COLO668 (cell line): ENCODE measurements around the gene PTPRE.

Experiments
- DNase-seq: peaks from one replicate; lab custom pipeline; 2025; ENCODE audit not compliant: unreplicated experiment; lab: John Stamatoyannopoulos, UW

The PTPRE gene

DNA sequence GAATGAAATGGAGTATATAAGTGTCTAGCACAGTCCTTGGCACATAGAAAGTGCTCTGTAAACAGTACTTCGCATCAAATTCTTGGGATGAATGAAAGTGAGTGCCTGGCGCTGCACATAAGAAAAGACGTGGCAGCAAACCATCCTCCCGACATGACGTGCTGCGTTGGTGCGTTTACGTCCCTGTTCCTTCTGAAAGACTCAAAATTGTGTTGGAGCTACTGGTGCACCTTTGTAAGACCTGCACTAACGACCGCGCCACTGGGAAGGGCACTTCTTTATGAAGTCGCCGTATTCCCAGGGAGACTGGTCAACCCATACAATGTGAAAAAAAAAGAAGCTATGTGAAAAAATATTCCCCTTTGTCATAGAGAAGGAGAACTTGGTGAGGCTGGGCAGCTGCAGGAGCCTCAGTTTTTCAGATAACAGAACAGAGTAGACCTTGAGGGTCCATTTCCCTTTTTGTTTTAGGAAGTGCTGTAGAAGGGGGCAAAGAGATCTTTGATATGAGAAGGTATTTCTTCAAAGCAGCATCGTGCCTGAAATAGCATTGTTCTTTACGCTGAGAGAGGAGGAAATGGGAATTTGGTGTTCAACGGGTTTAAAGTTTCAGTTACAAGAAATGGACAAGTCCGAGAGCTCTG lies 91.7 kb downstream of the PTPRE start:
- DNase-seq = no peak

DNA sequence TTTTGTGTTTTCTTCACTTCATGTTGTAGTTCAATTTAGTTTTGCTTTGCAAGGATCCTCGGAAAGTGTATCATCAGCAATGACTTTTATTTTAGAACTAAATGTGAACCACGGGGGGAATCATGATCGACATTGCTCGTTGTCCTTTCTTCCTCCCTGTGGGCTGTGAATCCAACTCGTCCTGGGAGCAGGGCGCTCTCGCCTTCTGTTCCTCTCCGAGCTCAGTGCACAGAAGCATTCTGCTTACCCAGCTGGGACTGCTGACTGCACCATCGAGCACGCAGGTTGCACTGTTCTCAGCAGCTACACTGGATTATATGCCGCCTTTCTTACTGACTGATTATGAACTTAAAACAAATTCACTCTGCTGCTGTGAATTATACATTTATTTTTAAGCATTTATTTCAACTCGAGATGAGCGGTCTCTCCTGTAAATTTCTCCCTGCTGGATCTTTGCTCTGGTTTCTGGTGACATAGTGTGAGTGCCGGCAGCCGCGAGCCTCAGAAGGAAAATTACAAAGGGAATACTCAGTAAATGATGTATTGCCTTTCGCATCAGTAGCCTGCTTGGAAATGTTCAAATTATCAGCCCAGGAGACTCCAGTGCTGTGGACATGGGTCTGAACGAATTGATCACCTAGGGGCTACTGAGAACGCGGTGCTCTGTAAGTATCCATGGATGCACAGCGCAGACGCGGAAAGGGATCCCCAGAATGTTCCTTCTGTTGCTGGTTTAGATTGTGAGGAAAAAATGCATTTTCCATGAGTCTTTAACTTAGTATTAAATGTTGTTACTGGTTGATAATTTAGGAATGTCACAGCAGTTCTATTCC lies 92.6 kb downstream of the PTPRE start:
- no peak for DNase-seq

DNA sequence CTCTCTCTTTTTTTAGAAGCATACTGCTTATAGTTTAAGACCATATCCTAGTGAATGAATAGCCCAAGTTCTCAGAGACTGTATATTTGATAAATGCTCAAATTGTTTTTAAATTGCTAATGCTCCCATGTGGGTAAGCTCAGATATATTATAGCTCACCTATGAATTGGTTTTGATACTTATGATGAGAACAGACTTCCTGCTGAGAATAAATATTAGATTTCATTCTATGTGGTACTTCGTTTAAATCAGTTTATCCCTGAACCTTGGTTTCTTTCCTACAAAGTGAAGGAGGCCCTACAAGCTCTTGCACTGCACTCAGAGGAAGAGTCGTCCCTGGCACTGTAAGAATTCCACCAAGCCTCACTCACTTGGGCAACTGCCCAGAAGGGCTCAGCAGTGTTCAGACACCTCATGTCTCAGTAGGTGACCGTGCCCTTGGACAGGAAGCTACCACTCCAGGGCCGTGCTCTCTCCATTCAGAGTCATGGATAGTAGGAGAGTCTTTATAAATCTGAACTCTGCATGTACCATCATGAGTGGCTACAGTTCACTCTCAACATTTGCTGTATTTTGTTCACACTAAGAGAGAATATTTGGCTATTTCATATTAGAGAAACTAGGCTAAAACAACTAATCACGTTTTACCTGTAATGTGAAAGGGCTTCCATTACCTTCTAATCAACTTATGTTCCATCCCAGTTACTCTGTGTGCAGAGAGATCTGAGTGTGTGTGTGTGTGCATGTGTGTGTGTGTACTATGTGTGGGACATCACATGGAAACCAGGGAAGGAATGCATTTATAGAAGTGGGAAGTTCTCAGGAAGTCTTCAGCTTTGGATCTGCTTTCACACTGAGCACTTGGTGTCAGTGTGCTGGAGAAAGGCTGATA lies 93.8 kb downstream of the PTPRE start:
- no peak for DNase-seq

DNA sequence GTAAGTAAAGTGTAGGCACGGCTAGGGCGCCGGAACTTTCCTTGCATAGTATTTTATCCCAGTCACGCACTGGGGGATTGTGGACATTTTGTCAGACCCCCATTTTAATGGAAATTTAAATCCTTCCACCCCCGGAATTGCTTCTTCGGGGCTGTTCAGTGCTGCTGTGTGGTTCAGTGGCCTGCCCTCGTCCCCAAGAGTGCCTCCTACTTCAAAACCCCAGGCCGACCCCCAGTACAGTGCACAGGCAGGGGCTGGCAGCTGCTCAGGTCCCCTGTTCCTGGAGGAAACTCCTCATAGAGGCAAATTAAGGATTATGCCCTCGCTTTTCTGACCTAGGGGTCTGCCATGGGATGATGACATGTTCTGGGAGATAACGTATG lies 94.5 kb downstream of the PTPRE start:
- DNase-seq = no peak

DNA sequence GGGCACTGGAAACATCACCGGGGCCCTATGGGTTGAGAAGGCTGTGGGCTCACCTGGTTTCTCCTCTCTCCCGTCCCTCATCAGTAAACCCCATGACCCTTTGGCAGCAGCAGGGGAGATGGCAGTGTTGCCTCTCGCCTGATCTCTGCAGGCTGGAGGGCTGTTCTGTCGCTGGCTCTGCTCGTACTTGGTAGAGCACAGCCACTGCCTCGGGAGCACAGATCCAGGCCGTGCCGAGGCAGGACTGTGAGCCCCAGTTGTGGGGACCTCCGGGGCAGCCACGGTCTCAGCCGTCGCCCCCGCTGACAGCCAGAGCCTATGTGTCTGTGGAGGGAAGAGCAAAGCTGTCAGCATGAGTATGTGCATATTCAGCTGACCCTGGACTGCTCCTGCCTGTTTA lies 94.9 kb downstream of the PTPRE start:
- no peak for DNase-seq

DNA sequence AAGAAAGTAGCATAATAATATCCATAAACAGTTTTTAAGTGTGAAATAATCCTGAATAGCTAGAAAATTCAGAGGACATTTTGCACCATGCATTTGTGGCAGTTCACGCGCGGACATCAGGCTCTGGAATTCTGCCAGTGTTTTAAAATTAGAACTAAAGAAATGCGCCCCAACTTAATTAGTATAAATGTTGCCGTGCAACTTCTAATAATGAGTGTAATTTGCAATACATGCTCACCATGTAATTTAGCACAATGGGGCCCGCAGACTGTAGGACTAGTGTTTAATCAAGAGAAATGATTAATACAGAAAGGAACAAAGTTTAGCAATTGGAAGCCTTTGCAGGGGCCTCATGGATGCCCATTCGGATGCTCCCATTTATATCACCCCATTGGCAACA lies 96.6 kb downstream of the PTPRE start:
- no peak for DNase-seq

DNA sequence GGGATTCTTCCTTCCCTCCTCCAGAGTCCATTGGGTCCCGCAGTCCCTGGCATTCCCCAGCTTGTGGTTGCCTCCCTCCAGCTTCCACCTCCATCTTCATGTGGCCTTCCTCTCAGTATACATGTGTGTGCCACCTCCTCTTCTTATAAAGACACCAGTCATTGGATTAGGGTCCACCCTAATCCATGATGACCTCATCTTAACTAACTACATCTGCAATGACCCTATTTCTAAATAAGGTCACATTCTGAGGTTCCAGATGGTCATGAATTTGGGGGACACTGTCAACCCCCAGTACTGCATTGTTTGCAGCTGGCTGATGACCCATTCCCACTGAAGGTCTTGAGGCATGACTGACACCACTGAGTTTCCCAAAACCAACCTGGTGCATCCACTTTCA lies 99.0 kb downstream of the PTPRE start:
- no peak for DNase-seq

DNA sequence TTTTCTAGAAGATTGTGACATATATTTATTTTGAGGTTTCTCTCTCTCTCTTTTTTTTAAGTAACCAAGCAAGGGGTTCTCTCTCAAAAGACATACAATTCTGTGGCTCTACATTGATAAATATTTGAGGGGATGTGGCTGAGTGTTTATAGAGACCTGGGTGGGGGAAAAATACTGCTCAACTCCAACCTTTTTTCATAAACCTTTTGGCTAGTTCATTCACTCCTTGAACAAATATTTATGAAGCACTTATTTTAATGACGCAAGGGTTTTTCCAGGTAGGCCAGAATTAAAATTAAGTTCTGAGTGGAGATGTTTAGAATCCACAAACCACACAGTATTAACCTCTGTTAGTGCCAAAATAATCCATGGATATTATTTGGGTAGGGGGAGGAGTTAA lies 100.2 kb downstream of the PTPRE start:
- no peak for DNase-seq

DNA sequence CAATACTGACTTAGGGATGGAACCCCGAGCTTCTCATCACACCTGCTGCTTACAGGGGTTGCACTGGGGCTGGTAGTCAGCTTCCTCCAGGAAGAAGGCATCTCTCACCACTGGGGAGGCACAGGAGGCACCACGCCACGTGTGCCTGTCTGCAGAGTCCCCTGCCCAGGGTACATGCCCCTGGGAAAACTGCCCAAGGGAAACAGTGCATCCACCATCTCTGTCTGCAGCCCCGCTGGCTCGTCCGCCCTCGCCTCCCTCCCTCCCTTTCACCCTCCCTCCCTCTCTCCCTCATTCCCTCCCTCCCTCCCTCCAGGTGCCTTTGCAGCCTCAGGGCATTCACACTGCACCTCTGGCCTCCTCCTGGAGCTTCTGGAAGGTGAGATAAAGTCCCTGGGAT lies 101.1 kb downstream of the PTPRE start:
- no peak for DNase-seq

DNA sequence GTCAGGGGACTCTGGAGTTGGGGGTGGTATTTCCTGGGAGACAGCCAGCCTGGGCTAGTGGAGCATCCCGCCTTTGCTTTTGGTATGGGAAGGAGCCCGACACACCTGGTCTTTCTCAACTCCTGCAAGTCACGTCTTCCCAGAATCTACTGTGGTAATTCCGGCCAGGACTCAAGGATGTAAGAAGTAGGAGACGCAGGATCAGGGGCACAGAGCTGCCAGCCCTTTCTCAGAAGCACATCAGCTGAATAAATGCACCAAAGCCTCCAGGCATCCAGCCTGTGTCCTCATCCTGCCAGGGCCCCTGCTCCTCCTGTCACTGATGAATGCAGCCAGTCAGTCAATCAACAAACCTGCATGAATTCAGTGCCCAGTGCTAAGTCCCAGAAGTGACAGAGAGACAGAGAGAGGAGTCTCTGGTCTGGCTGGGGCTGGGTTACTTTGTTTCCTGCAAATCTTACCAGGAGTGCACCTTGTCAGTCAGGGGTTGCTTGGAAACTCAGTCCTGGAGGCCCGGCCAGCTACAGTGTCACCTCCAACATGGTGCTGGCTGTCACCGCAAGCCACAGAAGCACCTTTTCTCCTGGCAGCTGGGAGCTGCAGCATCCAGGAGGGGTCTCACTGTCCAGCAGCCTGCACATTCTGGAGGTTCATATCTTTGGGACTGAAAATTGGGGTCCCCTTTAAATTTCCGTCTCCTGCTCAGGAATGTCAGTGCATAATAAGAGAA lies 101.8 kb downstream of the PTPRE start:
- no peak for DNase-seq

DNA sequence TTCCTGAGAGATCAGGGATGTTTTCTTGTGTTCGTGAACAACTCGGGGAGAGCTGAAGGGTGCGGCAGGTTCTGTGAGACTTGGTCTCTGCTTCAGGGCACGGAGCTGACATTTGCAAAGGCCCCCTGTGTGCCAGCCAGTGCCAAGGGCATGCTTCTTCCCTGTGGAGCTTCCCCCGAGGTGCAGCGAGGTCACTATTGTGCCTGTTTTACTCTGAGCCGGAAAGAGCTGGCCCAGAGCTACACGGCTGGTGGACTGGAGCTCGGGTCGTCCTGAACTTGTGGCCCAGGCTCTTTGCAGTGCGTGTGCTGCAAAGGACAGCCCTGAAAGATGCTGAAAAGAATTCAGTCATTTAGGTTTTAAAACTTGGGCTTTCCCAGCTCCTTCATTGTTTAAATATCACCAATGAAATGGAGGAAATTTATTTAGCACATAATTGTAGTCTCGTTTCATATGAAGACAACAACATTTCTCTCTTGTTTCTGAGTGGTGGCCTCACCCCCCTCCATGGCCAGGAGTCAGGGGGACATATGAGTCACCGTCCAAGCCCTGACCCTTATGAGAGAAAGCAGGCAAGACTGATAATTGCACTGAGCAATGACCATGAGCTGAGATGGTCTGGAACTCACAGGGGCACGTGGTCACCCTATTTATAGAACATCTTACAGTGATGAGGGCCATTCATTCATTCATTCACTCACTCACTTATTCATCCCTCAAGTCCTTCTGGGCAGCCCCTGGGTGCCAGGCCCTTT lies 102.6 kb downstream of the PTPRE start:
- DNase-seq = no peak

DNA sequence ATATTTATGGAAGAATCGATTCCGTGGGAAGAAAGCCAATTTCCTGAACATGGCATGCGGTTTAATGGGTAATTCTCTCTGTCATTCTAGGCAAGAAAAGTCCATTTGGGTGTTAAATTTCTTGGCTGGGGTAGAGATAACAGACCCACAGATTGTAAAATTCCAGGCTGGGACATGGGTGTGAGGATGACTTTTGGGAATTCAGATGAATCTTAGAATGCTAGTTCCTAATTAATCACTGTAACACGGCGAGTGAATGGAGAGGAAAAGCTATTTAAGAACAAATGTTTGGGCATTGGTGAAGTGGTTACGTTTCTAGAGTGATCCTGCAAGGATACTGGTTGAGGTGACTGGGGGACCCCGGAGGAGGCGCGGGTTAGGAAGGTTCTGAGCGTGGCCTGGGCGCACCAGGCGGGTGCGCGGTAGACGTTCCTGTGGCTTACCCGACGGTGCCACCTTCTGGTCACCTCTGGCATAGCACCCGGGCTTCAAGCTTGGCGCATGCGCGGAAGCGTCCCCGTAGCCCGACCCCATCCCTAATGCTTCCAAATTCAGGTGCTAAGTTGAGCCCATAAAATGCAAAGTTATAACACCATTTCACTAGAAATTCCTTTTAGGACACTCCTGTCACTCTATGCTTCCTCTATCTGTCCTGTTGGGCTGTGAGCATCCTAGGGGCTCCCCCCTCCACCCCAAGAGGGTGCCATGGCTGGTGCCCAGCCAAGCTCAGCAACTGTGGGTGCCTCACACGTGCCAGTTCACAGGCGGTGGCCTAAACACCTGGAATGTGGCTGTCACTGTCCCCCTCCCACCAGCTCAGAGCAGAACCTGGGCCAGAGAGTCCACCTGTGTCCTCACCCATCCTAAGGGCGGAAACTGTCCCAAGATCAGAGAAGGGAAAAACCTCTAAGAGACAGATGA lies 104.4 kb downstream of the PTPRE start:
- DNase-seq = peak; percentile 53

DNA sequence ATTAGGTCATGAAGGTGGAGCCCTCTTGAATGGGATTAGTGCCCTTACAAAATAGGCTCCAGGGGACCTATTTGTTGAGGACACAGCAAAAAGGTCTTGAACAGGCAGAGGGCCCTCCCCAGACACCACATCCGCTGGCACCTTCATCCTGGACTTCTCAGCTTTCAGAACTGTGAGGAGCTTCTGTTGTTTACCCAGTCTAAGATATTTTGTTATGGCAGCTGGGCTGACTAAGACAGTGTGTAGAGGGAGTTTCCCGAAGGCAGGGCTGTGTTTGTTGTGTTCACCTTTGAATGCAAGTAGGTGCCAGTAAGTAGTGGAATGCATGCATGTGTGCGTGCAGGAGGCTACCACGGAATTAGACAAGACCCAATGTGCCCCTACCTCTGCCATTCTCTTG lies 106.7 kb downstream of the PTPRE start:
- DNase-seq = no peak

DNA sequence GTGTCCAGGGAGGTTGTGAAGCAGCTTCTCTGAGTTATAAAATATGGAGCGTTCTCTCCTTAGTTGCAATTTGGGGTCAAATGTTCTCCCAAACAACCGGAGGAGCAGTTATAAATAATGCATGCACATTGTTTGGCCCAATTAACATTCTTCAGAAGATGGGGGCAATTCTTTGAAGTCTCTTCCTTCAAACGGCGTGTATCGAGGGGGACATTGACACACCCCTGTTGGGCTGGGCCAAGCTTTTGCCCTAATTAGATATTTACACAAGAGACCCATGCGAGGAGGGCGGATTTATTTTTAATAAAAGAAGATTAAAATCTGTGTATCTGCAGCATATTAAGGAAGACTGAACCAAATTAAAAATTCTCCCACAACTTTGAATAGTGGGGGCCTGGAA lies 107.3 kb downstream of the PTPRE start:
- no peak for DNase-seq

DNA sequence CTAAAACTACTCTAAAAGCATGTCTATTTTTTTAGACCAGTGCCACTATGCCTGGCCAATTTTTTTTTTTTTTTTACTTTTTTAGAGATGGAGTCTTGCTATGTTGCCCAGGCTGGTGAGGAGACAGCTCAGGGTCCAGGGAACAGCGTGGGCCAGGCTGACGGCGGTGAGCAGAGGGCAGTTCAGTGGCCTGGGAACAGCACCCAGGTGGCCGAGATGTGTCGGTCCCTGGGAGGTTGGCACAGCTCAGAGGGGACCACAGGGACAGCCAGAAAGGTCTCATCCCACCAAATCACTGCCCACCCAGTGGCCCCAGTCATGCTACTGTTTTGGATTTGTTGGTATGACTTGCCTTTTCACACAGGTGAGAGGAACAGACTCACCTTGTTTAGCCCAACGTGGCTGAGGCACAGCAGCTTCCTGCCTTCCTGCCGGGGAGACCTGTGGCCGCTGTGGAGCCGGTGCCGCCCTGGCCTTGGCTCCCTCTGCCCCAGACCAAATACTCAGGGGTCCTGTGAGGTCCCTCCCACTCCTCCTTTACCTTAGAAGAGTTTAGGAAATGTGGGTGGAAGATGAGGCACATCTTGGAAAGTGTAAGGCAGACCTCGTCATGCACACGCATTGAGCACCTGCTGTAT lies 109.6 kb downstream of the PTPRE start:
- no peak for DNase-seq

DNA sequence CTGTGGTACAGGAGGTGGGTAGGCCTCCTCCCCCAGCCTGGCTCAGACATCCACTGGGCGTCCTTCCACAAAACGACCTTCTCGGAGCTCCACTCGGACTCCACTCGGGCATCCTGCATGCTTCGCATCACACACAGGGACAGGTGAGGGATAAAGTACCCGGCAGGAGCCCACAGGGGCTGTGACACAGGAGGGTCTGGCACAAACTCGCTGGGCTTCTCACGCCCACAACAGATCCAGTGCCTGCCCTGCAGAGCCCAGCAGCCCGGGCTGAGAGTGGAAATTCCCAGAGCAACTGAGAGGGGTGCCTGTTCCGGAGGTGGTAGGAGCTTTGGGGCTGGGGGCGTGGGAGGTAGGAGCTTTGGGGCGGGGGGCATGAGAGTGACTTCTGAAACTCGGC lies 110.9 kb downstream of the PTPRE start:
- DNase-seq = no peak

DNA sequence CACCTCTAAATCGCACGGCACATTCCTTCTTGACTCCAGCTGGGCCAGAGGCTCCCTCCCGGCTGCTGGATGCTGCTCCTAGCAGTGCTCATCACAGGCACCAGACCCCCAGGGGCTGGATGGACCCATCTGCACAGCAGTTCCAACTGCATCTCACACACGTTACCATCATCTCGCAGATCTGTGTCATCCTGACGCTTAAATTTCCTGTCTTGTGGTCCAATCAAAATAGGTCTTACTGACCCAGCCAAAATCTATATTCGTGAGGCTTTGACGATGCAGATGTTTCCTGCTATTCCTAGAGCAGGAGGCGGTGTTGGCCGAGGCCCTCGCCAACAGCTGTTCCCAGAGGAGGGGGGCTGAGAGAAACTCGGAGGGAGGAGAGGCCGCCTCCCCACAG lies 111.3 kb downstream of the PTPRE start:
- DNase-seq = no peak

DNA sequence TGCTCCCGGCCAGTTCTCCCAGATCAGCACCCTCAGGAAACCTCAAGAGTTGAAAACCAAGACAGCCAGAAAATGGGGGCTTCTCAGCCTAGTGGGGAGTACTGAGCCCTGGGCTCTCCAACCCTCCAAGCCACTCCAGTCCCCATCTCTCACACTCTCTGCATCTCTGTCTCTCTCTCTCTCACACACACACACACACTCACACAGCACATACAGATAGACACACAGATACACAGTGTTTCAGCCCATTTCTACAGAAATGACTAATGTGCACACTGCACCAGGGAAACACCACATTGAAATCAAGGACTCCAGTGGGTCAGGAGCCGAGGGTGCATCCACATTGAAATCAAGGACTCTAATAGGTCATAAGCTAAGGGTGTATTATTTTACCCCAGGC lies 111.8 kb downstream of the PTPRE start:
- no peak for DNase-seq
